SK-N-MC (cell line): ENCODE results near the gene CYP46A1.
"Not testable (repeated sequence)": the region's sequence is repeated elsewhere in the genome, so short reads cannot be mapped to it uniquely, and the experiment has no call there.

Experiments used
- DNase-seq: peaks from one replicate; pipeline ENCODE4 v3.0.0-alpha.2; 2011; ENCODE audit warnings: low read depth, low spot score
- H3K27ac ChIP-seq: fragments of 200-600 bp; sonication (generic); 2 replicates; pipeline ENCODE4 v1.5.1; 2016; ENCODE audit warnings: mixed run types
- H3K36me3 ChIP-seq: fragments of 200-600 bp; sonication (generic); 2 replicates; pipeline ENCODE4 v1.6.1; 2017; ENCODE audit warnings: antibody characterized with exemption, low read length, mixed read lengths; ENCODE audit not compliant: insufficient read depth
- H3K4me3 ChIP-seq: fragments of 200-600 bp; sonication (generic); 2 replicates; pipeline ENCODE4 v1.5.1; 2016
- H3K9ac ChIP-seq: fragments of 200-600 bp; sonication (generic); 2 replicates; pipeline ENCODE4 v1.8.0; 2017; ENCODE audit warnings: mixed run types, mixed read lengths; ENCODE audit not compliant: insufficient read length
- H3K9me3 ChIP-seq: fragments of 200-600 bp; sonication (generic); 2 replicates; pipeline ENCODE4 v1.6.1; 2017; ENCODE audit warnings: low read depth, mild to moderate bottlenecking, antibody characterized with exemption, low read length, moderate library complexity, mixed read lengths
- EZH2 ChIP-seq: fragments of 200-600 bp; sonication (generic); IDR thresholded peaks from one replicate; pipeline ENCODE4 v1.6.1; 2017; ENCODE audit warnings: antibody characterized with exemption
- FOXP2 ChIP-seq: optimal IDR thresholded peaks from 2 replicates; pipeline ENCODE3; 2011; ENCODE audit warnings: mild to moderate bottlenecking, moderate library complexity; ENCODE audit not compliant: insufficient read depth; ENCODE audit errors: extremely low read length, control extremely low read depth
- POLR2AphosphoS5 ChIP-seq: IDR thresholded peaks from 2 replicates; pipeline ENCODE4 v1.6.1; 2012; ENCODE audit warnings: mild to moderate bottlenecking, low read depth, low read length, borderline replicate concordance

Gene CYP46A1

DNA sequence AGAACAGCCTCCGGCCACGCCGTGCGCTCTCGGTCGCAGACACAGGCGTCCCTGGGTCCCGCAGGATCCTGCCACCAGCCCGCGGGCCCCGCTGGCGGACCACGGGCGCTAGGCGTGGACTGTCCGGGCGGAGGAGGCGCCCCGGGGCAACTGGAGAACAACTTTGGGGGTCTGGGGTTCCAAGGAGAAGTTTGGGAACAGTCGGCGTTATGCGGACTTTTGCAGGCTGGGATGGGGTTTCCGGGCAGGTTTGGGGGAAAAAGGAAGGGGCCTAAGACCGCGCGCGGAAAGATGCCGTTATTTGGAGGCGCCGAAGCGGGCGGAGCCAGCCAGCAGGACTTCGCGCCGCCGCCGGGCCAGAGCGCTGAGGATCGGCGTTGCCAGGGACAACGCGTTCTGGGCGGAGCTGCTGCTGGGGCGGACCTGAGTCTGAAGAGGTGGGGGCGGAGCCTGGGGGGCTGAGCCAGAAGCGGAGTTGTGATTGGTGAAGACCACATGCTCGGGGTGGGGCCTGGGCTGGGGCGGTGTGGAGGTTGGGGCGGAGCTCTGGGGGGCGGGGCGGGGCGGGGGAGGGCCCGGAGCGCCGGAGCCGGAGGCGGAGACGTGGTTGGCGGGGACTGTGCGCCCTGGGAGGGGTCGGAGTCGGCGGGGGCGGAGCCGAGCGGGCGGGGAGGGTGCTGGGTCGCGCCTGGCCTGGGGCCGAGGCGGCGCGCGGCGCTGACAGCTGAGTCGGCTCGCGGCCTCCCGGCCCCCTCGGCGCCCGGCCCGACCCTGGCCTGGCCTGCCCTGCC is at the start of gene CYP46A1:
Gene CYP46A1, plus strand, starts transcription at position 680 of the 791 bp plus-strand sequence. CDS start 120 bp downstream, outside the sequence.
- DNase-seq, result peak; percentile 95
- Histone ChIP-seq H3K27ac (no peak within 1 kb of the TSS; the same call in 1 of the 2 replicates), H3K4me3 (peak within 1 kb of the TSS; percentile 89), H3K36me3 (no peaks in the 10 kb centered on the region), H3K9ac (peak within 1 kb of the TSS; percentile 86), H3K9me3 (no peaks in the 10 kb centered on the region)
- TF ChIP-seq FOXP2 (no peak), EZH2 (no peak), POLR2AphosphoS5 (peak; percentile 78)

DNA sequence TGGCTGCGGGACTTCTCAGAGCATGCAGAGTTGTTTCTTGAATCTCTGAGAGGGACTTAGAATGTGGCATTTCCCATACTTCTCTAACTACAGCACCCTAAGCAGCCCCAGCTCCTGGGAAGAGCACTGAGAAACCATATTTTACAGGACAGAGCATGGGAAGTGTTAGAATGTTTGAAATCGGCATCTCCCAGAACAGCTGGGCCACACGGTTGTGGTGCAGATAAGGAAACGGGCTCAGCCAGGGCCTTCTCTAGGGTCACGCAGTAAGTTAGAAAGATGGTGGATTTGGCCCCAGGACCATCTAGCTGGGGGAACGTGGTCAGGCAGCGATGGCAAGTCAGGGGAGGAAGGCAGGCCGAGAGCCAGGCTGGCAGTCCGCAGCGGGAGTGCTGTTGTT is 49.7 kb upstream of the CYP46A1 start:
- no peak for DNase-seq
- H3K27ac ChIP-seq, result 0 out of 2 replicates have a peak overlapping the region, but pooled peaks have one; percentile 31
- no peak for TF ChIP-seq POLR2AphosphoS5
- no peak for TF ChIP-seq FOXP2
- no peak for TF ChIP-seq EZH2
- H3K9me3 ChIP-seq, result no peaks in the 10 kb centered on the region
- H3K36me3 ChIP-seq, result no peaks in the 10 kb centered on the region
- H3K4me3 ChIP-seq, result no peak overlapping the region
- H3K9ac ChIP-seq, result no peak overlapping the region

- no peaks in the 10 kb centered on the region for H3K36me3 ChIP-seq
- TF ChIP-seq POLR2AphosphoS5, result no peak
- TF ChIP-seq FOXP2, result no peak
- no peak for TF ChIP-seq EZH2
Observed at GRCh38 chr14:99635116-99635515, 49.0 kb upstream of the CYP46A1 start.

DNA sequence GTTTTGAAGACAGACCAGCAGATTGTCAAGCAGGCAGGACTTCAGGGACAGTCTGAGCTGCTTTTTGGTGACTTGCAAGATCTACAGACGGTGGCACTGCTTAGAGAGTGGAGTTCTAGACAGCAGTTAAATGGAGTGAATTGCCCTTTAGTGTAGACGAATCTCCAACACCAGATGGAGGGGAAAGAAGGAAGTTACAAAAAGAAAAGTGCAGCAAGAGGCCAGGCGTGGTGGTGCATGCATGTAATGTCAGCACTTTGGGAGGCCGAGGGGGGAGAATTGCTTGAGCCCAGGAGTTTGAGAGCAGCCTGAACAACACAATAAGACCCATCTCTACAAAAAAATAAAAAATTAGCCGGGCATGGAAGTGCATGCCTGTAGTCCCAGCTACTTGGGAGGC is 47.6 kb upstream of the CYP46A1 start:
- Histone ChIP-seq H3K9ac (no peak overlapping the region), H3K27ac (no peak overlapping the region), H3K4me3 (no peak overlapping the region), H3K9me3 (no peaks in the 10 kb centered on the region), H3K36me3 (no peaks in the 10 kb centered on the region)
- TF ChIP-seq FOXP2 (no peak), POLR2AphosphoS5 (no peak), EZH2 (no peak)
- DNase-seq, result no peak

More at GRCh38 chr14:99635116-99635515, 49.0 kb upstream of the CYP46A1 start:
- DNase-seq, result no peak
- Histone ChIP-seq H3K9ac (no peak overlapping the region), H3K27ac (no peak overlapping the region), H3K9me3 (no peaks in the 10 kb centered on the region), H3K4me3 (no peak overlapping the region)

DNA sequence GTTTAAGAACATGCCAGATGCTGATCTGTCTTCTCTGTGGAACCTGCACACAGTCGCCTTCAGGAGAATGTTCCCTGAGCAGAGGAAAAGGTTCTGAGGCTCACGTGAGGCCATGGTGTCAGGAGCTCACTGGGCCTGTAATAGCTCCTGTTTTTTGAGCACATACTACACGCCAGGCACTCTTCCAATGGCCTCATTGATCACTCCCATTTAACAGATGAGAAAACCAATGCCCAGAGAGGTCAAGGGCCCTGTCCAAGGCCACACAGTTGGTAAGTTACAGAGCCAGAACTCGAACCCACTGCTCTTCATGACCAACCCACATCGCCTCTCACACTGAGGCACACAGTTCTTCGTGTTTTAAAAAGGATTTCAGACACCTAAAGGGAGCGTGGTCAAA is 46.5 kb upstream of the CYP46A1 start:
- H3K9ac ChIP-seq, result no peak overlapping the region
- H3K36me3 ChIP-seq, result no peaks in the 10 kb centered on the region
- no peak overlapping the region for H3K4me3 ChIP-seq
- TF ChIP-seq EZH2 (no peak), POLR2AphosphoS5 (no peak), FOXP2 (no peak)
- H3K9me3 ChIP-seq, result no peaks in the 10 kb centered on the region
- no peak for DNase-seq
- H3K27ac ChIP-seq, result no peak overlapping the region

DNA sequence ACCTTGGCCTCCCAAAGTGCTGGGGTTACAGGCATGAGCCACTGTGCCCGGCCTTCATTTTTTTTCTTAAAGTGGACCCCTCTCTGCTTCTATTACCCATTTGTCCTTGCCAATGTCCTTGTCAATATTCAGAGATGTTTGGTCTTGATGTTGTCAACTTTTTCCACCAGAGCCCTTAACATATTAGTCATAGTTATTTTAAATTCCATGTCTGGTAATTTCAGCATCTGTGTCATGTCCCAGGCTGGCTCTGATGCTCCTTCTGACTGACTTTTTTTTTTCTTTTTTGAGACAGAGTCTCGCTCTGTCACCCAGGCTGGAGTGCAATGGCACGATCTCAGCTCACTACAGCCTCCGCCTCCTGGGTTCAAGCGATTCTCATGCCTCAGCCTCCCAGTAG is 41.3 kb upstream of the CYP46A1 start:
- not testable (repeated sequence) for H3K9me3 ChIP-seq, H3K9ac ChIP-seq, H3K27ac ChIP-seq, H3K4me3 ChIP-seq, DNase-seq, H3K36me3 ChIP-seq

DNA sequence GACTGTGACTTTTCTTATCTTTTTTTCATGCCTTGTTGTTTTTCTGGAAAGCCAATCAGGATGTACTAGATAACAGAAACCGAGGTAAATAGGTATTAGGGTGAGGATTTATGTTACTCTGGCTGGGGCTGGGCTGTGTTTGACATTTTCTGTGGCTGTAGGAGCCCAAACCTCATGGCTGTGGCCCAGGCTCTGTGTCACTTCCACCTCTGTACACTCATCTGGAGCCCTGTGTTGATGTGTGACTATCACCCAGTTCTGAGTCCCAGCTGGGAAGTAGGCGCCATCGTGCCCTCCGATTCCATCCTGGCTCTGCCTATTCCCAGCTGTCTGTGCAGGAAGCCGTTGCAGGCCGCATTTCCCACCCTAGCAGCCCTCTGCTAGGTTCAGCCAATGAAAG is 40.8 kb upstream of the CYP46A1 start:
- TF ChIP-seq POLR2AphosphoS5, result no peak
- TF ChIP-seq EZH2, result no peak
- TF ChIP-seq FOXP2, result no peak
- DNase-seq, result no peak

GRCh38 chr14:99644035-99644587 is 40.0 kb upstream of the CYP46A1 start:
- DNase-seq, result no peak
- H3K9ac ChIP-seq, result no peak overlapping the region
- H3K9me3 ChIP-seq, result no peaks in the 10 kb centered on the region
- TF ChIP-seq POLR2AphosphoS5, result no peak
- TF ChIP-seq EZH2, result no peak
- TF ChIP-seq FOXP2, result no peak
- H3K36me3 ChIP-seq, result no peaks in the 10 kb centered on the region
- H3K4me3 ChIP-seq, result no peak overlapping the region
- H3K27ac ChIP-seq, result no peak overlapping the region

More for the DNA sequence above, 40.8 kb upstream of the CYP46A1 start:
- no peak overlapping the region for H3K27ac ChIP-seq
- no peak overlapping the region for H3K4me3 ChIP-seq
- no peaks in the 10 kb centered on the region for H3K36me3 ChIP-seq
- H3K9ac ChIP-seq, result no peak overlapping the region
- no peaks in the 10 kb centered on the region for H3K9me3 ChIP-seq
